Fibroblast of upper back skin (primary cell): ENCODE results near the gene MAP3K20.
"Not testable (repeated sequence)": the region's sequence is repeated elsewhere in the genome, so short reads cannot be mapped to it uniquely, and the experiment has no call there.

Experiments used
- DNase-seq: peaks from one replicate; pipeline ENCODE4 v3.0.0-alpha.2; 2013

MAP3K20 gene

GRCh38 chr2:173087793-173088496 is 12.3 kb downstream of the MAP3K20 start:
- no peak for DNase-seq

DNA sequence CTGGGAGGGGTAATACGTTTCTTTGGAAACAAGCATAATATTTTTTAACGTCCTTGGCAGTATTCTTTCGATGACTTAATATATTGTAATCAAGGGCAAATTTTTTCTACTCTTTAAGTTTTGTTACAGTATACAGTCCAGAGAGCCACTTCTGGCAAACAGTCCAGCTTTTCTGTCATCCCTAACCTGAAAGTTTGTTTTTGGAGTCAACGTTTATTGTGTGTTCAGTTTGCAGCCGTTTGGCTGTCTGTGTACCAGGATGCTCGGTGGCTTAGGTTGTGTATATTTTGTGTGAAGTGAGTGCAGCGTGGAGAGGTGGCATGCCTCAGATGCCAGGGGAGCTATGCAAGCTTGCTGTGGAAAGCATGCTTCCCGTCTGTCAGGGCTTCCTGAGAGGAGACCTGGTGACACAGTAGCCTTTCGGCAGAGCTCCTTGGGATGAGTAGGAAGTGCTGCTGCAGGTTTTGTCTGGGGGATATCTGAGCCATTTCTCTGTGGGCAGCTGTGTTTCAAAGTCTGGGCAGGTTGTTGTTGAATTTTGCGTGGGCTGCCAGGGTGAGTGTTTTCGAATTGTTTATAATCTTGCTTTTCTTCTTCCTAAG is 14.7 kb downstream of the MAP3K20 start:
- peak; percentile 47 for DNase-seq

GRCh38 chr2:173090973-173091660 is 15.5 kb downstream of the MAP3K20 start:
- no peak for DNase-seq

- no peak for DNase-seq
Measured at GRCh38 chr2:173091910-173092309, 16.3 kb downstream of the MAP3K20 start.

DNA sequence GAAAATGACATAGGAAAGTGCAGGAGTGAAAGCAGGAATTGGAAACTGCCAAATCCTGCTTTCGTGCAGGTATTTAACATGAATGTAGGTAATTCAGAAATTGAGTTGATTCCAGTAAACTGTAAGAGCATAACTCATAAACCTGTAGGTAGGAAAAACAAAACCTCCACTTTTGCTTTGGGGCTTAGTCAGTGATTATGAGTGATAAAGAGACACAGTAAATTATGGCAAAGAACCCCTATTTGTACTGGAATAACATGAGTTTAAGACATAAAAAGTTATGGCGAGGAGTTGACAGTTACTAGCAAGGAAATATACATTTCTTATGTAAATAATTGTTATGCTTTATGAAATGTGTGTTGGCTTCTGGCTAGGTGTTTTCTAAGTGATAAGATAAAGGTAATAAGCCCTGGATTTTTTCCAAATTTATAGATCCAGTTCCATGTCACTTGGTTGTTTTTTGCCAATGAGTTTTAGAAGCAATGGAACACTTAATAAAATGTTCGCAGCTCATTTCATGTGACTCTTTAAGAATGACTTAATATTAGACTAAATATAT is 17.3 kb downstream of the MAP3K20 start:
- DNase-seq, result no peak

DNA sequence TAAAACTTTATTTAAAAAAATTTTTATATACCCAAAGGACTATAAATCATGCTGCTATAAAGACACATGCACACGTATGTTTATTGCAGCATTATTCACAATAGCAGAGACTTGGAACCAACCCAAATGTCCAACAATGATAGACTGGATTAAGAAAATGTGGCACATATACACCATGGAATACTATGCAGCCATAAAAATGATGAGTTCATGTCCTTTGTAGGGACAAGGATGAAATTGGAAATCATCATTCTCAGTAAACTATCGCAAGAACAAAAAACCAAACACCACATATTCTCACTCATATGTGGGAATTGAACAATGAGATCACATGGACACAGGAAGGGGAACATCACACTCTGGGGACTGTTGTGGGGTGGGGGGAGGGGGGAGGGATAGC is 18.0 kb downstream of the MAP3K20 start:
- not testable (repeated sequence) for DNase-seq

DNA sequence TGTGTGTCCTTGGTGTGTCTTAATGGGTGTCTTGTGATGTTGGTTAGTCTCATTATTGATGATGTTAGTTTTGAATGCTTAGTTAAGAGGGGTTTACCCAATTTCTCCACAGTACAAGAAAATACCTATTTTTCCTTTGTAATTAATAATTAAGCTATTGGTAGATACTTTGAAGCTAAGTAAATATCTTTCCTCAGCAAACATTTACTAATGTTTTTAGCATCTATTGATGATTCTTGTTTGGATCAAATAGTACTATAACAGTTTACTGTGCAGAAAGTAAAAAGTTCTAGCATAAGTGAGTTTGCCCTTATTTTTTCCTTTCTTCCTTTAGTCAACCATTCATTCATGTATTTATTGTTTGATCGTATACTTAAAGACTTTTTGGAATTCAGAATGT is 19.1 kb downstream of the MAP3K20 start:
- no peak for DNase-seq

- DNase-seq, result no peak
Measured at GRCh38 chr2:173095356-173095755, 19.7 kb downstream of the MAP3K20 start.

- DNase-seq, result no peak
Measured at GRCh38 chr2:173099271-173099670, 23.6 kb downstream of the MAP3K20 start.

GRCh38 chr2:173099804-173100203 is 24.2 kb downstream of the MAP3K20 start:
- DNase-seq, result no peak

DNA sequence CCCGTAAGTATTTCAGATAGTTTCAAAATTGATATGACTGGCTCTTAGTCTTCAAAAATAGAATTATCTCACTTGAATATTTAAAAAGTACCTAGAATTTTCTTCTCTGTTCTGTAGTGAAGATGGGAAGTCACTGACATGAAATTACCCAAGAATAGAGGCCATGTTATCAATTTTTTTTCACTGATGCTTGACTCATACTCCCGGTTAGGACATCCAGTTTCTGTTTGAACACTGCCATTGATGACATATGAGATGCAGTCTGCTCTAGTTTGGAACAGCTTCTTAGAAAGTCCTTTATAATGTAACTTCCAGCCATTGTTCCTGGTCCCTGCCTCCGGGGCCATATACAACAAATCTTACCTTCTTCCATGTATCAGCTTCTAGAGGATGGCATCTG is 26.0 kb downstream of the MAP3K20 start:
- DNase-seq, result no peak

- no peak for DNase-seq
Measured at GRCh38 chr2:173104156-173104555, 28.5 kb downstream of the MAP3K20 start.

- no peak for DNase-seq
Measured at GRCh38 chr2:173106959-173107628, 31.4 kb downstream of the MAP3K20 start.

DNA sequence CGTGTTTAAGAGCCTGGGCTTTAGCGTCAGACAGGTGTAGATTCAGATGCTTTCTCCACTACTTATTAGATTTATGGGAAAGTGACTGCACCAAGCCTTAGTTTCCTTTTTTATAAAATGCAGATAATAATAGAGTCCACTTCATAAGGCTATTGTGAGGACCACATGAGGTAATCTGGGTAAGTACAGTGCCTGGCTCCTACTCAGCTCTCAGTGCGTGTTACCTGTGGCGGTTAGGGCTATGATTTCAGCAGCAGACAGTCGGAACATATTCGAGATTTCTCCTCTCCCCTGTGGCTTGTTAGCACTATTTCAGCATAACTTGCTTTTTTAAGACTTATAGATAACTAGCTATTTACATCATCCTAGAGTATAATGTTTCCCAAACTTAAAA is 32.0 kb downstream of the MAP3K20 start:
- DNase-seq, result no peak

GRCh38 chr2:173109253-173110188 is 33.9 kb downstream of the MAP3K20 start:
- DNase-seq, result peak; percentile 91

DNA sequence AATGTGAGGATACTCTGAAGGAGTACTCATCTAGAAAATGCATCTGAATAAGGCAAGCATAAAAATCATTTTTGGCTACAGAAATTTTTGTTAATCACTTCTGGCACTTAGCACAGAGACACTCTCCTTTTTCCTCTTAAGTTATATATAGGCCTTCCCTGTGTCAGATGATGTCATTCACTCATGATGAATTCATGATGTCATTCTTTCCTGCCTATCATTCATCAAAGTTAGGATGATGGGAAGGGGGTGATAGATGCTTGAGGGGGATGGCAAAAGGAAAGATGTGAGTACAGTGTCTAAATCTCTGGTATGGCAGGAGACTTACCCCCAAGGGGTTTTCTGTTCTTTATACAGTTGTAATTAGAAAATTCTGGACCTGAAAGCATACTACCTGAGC is 42.0 kb downstream of the MAP3K20 start:
- DNase-seq, result no peak

DNA sequence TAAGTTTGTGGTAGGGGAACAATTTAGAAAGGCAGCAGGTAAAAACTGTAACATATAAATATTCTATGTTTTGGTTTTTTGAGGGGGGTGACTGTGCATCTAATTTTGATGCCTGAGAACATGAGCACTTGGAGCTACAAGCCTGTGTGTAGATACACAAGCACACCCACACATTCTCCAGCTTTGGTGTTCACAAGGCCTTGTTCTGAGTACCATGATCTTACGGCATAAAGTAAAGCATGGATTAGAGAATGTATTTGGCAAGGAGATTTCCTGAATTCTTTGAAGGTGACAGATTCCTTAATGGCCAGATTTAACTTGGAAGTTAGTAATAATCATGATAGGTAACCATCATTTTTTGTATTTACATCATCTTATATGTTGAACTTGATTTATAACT is 42.7 kb downstream of the MAP3K20 start:
- DNase-seq, result peak; percentile 34

- DNase-seq, result peak; percentile 29
Measured at GRCh38 chr2:173119069-173119807, 43.6 kb downstream of the MAP3K20 start.

DNA sequence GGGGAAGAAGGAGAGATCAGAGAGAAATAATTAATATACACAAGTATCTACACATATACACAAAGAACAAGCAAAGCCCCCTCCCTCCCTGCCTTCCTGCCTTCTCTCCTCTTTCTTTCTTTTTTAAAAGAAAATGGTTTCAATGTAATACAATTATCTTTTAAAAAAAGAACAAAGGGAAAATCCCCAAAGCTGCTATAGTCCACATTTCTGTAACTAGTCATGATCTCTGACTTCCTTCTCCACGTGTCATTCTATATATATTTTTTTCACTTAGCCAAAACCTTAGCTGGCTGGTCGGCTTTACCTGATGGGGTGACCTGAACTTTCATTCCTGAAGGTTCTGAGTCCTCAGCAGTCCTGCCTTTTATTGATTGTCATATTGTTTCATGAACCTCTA is 44.3 kb downstream of the MAP3K20 start:
- no peak for DNase-seq

GRCh38 chr2:173122936-173123335 is 47.3 kb downstream of the MAP3K20 start:
- DNase-seq, result peak; percentile 37

DNA sequence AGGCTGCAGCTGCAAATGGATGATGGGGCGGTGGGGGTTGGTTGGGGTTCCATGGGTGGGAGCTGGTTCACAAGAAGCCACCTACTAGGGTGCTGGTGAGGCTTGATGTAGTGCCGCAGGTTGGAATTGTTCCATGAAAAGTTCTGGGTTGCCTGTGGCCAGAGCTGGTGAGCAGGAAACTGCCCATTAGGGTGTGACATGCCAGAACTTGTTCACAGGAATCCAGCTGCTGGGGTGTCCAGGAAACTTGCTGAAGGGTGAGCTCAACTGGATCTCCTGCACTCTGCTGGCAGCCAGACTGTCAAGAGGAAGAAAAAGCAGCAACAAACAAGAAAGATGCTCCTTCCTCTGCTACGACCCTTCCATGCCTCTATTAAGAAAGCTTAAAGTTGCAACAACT is 48.8 kb downstream of the MAP3K20 start:
- DNase-seq, result no peak
